Globus pallidus (tissue), 1 donor: ENCODE results near the gene ADAMTSL5.
"Not testable (repeated sequence)": the region's sequence is repeated elsewhere in the genome, so short reads cannot be mapped to it uniquely, and the experiment has no call there.

Experiments
- DNase-seq: peaks from one replicate; pipeline ENCODE4 v3.0.0-alpha.2; 2015; ENCODE audit warnings: low spot score

Gene ADAMTSL5

DNA sequence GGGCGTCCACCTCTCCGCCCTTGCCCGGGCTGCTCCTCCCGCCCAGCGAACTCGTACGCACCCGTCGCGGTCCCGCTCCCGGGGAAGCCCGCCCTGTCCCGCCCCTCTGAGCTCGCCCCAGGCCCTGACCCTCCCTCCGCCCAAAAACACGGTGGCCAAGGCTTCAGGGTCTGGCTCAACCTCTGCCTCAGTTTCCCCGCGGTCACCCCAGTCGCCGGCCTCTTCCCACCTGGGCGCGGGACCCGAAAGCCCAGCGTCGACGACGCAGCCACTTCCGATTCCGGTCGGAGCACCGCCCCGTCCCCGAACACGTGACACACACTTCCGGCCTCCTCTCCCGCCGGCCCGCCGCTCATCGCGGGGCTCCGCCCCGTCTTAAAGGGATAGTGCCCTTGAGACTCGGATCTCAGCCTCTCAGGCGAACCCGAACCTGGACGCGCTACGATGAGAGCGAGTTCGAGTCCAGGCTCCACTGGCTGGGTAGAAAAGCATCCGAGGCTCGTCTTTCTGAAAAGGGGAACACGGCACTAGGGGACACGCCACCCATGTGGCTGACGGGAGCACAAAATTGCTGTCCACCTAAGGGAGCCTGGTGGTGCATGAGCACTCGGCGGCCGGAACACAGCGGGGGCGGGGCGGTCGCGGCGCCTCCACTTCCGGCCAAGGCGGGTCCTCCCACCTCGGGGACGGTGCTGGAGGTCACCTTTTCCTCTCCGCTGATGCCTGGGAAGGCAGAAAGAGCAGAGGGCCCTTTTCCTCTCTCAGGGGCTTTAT, 33.7 kb downstream of the ADAMTSL5 start, which contains the start of gene C19orf25:
Gene C19orf25 (minus strand): TSS at position 282 of the 774 bp plus-strand sequence. CDS start 312 bp downstream, outside the sequence.
- peak; percentile 90 for DNase-seq

- DNase-seq: not testable (repeated sequence)
Measured at GRCh38 chr19:1477056-1477455, 35.8 kb downstream of the ADAMTSL5 start.

- DNase-seq: no peak
Measured at GRCh38 chr19:1475751-1476437, 36.9 kb downstream of the ADAMTSL5 start.

DNA sequence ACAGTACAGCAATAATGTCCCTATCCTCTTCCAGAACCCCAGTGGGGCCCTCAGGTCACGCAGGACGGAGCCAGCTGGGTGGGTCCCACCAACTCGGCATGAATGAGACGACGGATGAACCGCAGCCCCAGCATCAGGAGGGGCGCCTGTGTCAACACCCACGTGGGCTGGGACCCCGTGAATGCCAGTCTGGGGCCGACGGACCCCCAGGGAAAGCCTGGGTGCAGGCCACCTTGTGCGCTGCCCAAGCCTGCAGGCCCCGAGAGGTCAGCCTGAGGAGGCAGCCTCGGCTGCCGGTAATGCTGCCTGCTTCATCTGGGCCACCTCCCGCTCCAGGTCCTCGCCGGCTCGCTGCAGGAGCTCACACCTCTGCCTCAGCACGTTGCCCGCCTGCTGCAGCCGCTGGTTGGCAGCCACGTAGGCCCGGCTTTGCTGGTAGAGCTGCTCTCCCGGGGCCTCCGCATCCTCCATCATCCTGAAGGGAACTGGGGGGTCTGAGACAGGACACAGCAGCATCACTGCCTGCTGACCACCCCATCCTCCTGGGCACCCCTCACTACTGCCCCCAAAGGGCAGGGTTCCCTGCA, 38.0 kb downstream of the ADAMTSL5 start:
- no peak for DNase-seq

DNA sequence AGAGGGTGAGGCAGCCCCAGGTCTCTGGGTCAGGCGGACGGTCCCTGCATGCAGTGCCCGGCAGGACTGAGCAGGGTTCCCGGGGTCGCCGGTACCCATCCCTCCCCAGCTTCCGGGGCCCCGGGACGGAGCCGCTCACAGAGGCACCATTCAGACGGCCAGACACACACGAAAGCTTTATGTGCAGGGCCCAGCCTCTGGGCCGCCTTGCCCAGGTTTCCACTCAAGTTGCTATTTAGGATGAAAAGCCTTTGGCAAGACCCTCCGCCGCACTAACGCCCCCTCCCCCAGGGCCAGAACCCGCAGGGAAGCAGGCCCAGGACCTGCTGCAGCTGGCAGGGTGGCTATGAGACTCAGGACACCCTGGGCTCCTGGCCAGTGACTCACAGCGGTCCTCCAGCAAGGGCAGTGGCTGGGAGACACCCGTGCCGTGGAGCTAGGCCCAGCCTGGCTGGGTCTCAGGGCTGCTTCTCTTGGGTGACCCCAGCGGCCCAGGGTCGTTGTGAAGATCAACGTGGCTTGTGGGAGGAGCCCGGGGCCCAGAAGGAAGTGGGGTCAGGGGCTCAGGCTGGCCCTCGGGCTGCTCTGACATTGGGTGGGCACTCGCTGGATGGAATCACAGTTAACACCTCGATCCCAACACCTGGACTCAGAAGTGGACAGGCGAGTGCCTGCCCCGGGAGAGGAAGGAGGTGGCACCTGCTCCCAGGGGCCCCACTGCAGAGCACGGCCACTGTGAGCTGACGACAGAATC, 38.6 kb downstream of the ADAMTSL5 start:
- peak; percentile 80 for DNase-seq

GRCh38 chr19:1473085-1473851, 39.6 kb downstream of the ADAMTSL5 start:
- peak; percentile 37 for DNase-seq

GRCh38 chr19:1472231-1473084, 40.4 kb downstream of the ADAMTSL5 start:
- peak; percentile 33 for DNase-seq

DNA sequence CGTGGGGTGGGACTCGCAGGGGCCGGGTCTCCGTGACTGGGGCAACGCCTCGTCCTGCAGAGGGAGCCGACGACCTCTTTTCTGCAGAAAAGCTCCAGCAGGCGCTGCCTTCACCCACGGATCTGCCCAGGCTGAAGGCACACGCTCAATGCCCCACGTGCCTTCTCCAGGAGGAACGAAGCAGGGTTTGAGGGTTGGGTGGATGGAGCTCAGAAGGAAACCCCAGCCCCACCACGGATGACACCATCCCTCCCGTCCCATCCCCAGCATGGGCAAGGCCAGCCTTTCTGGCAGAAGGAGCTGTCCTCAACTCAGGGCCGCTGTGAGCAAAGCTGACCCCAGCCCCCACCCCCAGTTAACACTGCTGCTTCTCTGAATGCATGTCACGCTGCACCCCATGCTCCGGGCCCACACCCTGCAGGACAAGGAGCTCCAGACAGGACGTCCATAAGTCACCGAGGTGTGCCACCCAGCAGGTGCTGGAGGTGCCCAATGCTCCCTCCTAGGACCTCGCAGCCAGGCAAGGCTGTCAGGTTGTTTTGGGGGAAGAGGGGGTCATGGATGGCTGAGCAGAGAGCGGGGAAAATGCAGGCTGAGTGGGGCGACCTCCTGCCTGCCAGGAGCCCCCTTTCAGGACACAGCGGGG, 41.2 kb downstream of the ADAMTSL5 start:
- DNase-seq: peak; percentile 48

GRCh38 chr19:1471010-1471514, 41.8 kb downstream of the ADAMTSL5 start:
- DNase-seq: no peak

DNA sequence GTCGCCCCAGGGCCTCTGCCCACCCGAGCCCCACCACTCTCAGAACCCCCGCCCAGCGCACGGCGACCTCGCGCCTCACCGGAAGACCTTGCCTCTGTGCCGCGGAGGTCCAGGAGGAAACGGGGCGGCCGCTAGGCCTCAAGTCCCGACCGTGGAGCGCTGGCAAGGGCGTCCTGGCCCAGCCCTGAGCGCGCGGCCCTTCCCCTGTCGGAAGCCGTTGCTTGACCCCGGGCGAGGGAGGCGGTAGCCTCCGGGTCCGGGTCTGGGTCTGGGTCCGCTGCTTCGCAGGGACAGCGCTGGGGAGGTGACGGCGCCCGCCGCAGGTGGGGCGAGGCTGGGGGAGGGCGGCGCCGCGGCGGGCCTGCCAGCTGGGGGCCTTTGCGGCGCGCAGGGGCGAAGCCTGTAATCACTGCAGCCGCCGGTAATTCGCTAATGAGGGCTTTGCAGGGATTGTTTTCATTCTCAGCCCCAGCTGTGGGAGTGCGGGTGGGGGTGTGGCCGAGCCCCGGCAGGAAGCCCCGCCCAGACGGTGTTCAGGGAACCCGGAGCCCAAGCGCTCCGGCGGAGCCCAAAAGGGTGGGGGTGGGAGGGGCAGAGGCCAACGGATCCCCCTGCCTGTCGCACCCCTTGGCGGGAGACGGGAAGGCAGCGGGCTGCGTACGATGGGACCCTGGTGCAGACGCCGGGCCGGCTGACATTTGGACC, 42.4 kb downstream of the ADAMTSL5 start:
- peak; percentile 35 for DNase-seq

DNA sequence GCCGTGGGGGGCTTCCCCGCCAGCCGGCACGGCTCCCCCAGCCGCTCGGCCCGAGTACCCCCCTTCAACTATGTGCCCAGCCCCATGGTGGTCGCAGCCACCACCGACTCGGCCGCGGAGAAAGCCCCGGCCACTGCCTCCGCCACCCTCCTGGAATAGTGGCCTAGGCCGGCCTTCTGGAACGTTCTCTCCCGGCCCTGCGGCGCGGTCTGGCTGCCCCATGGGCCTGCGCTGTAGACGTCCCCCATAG, 42.8 kb downstream of the ADAMTSL5 start:
- DNase-seq: no peak

GRCh38 chr19:1469255-1470054, 43.4 kb downstream of the ADAMTSL5 start:
- DNase-seq: no peak

DNA sequence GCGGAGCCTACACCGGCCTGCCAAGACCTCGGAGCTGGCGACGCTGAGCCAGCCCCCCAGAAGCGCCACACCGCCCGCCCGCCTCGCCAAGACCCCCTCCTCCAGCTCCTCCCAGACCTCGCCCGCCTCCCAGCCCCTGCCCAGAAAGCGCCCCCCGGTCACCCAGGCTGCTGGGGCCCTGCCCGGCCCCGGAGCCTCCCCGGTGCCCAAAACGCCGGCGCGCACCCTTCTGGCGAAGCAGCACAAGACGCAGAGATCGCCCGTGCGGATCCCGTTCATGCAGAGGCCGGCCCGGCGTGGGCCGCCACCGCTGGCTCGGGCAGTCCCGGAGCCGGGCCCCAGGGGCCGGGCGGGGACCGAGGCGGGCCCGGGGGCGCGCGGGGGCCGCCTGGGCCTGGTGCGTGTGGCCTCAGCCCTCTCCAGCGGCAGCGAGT, 44.0 kb downstream of the ADAMTSL5 start:
- no peak for DNase-seq

DNA sequence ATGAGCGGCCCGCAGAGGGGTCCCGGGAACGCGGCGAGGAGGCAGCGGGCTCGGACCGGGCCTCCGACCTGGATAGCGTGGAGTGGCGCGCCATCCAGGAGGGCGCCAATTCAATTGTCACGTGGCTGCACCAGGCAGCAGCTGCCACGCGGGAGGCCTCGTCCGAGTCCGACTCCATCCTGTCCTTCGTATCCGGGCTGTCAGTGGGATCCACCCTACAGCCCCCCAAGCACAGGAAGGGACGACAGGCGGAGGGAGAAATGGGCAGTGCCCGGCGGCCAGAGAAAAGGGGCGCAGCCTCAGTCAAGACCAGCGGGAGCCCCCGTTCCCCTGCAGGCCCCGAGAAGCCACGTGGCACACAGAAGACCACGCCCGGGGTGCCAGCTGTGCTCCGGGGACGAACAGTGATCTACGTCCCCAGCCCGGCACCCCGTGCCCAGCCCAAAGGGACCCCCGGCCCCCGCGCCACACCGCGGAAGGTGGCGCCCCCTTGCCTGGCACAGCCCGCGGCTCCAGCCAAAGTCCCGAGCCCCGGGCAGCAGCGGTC, 44.5 kb downstream of the ADAMTSL5 start:
- DNase-seq: no peak

DNA sequence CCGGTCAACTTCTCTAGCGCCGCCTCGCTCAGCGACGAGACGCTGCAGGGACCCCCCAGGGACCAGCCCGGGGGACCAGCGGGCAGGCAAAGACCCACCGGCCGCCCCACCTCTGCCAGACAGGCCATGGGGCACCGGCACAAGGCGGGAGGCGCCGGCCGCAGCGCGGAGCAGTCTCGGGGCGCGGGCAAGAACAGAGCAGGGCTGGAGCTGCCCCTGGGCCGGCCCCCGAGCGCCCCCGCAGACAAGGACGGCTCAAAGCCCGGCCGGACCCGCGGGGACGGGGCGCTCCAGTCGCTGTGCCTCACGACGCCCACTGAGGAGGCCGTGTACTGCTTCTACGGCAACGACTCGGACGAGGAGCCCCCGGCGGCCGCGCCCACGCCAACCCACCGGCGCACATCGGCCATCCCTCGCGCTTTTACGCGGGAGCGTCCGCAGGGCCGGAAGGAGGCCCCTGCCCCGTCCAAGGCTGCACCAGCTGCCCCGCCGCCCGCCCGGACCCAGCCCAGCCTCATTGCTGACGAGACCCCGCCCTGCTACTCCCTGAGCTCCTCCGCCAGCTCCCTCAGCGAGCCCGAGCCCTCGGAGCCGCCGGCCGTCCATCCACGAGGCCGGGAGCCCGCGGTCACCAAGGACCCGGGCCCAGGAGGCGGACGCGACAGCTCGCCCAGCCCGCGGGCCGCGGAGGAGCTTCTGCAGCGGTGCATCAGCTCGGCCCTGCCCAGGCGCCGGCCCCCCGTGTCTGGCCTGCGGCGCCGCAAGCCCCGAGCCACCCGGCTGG, 45.1 kb downstream of the ADAMTSL5 start:
- DNase-seq: no peak

DNA sequence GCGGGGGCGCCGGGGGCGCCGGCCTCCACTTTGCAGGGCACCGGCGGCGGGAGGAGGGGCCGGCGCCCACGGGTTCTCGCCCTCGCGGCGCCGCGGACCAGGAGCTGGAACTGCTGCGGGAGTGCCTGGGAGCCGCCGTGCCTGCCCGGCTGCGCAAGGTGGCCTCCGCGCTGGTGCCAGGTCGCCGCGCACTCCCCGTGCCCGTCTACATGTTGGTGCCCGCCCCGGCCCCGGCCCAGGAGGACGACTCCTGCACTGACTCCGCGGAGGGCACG, 45.7 kb downstream of the ADAMTSL5 start:
- no peak for DNase-seq

DNA sequence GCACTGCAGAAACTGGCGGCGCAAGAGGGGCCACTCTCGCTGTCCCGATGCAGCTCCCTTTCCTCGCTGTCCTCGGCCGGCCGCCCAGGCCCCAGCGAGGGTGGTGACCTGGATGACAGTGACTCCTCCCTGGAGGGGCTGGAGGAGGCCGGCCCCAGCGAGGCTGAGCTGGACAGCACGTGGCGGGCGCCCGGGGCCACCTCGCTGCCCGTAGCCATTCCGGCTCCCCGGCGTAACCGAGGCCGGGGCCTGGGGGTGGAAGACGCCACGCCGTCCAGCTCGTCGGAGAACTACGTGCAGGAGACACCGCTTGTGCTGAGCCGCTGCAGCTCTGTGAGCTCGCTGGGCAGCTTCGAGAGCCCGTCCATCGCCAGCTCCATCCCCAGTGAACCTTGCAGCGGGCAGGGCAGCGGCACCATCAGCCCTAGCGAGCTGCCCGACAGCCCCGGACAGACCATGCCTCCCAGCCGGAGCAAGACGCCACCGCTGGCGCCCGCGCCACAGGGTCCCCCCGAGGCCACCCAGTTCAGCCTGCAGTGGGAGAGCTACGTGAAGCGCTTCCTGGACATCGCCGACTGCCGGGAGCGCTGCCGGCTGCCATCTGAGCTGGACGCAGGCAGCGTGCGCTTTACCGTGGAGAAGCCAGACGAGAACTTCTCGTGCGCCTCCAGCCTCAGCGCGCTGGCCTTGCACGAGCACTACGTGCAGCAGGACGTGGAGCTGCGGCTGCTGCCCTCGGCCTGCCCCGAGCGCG, 46.2 kb downstream of the ADAMTSL5 start:
- no peak for DNase-seq
